GM10248 (cell line): Measurements from ENCODE around the gene SLC24A2.
"Not testable (repeated sequence)": the region's sequence is repeated elsewhere in the genome, so short reads cannot be mapped to it uniquely, and the experiment has no call there.

Experiments
- CTCF ChIA-PET: fragments of 300-600 bp; sonication (Branson Sonifier 250); formaldehyde crosslinking; extraction: SDS; loops from one replicate; lab custom pipeline; 2021; ENCODE audit warnings: antibody characterized with exemption; lab: Yijun Ruan, JAX
- POLR2A ChIA-PET: fragments of 350-650 bp; sonication (Branson Sonifier 250); formaldehyde crosslinking; extraction: SDS; loops from one replicate; lab custom pipeline; 2020; ENCODE audit warnings: antibody characterized with exemption; lab: Yijun Ruan, JAX
- DNase-seq: peaks from one replicate; pipeline ENCODE4 v3.0.0; 2012; ENCODE audit errors: extremely low spot score
- CTCF ChIP-seq: IDR thresholded peaks from 2 replicates; pipeline ENCODE4 v1.5.1; 2012; ENCODE audit warnings: mild to moderate bottlenecking, low read depth; ENCODE audit errors: extremely low read depth, missing control alignments, control extremely low read depth

The SLC24A2 gene

GRCh38 chr9:19788614-19789271, at the start of gene SLC24A2:
Gene SLC24A2, minus strand, starts transcription at chr9:19789037.
- no peak for DNase-seq
- CTCF ChIA-PET = no interaction called here
- POLR2A ChIA-PET = no interaction called here
- TF ChIP-seq CTCF = no peak

DNA sequence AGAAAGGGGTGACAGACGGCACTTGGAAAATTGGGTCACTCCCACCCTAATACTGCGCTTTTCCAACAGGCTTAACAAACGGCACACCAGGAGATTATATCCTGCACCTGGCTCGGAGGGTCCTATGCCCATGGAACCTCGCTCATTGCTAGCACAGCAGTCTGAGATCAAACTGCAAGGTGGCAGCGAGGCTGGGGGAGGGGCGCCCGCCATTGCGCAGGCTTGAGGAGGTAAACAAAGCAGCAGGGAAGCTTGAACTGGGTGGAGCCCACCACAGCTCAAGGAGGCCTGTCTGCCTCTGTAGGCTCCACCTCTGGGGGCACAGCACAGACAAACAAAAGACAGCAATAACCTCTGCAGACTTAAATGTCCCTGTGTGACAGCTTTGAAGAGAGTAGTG, 44.5 kb upstream of the SLC24A2 start:
- POLR2A ChIA-PET, DNase-seq, CTCF ChIA-PET: not testable (repeated sequence)

- TF ChIP-seq CTCF = no peak
- CTCF ChIA-PET = no interaction called here
- no peak for DNase-seq
- POLR2A ChIA-PET = no interaction called here
Measured at GRCh38 chr9:19830796-19831195, 42.0 kb upstream of the SLC24A2 start.

DNA sequence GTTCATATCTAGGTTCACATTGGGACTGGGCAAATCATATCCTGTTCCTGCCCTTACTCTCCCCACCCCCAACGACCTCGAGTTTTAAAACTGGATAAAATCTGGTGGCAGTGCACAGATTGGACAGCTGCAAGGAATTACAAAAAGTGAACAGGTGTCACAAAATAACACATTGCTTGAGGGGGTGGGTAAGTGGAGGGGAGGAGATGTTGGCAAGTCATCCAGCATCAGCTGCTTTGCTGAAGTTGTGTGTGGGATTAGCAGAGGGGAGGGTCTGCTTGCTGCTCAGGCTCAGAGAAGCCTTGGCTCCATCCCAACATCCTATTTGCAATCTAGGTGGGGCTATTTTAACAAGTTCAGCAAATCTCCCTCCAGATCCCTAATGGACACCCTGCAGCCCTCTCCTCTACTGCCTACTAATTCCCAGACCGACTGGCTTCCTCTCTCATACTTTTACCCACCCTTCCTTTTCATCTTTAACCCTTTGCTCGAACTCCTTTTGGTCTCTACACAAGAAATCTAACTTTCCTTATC, 39.8 kb upstream of the SLC24A2 start:
- POLR2A ChIA-PET = no interaction called here
- DNase-seq = no peak
- TF ChIP-seq CTCF = no peak
- CTCF ChIA-PET = no interaction called here

DNA sequence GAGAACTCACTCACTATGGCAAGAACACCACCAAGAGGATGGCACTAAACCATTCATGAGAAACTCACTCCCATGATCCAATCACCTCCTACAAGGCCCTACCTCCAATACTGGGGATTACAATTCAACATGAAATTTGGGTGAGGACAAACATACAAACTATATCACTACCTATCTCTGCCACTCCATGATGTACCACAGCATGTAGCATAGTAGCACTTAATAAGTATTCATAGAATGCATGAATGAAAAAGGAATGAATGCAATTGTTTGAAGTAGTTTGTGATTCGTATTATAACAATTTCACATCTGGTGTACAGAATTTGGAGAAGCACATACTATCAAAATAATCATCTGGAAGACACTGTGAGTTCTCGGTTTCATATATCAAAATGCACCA, 27.9 kb upstream of the SLC24A2 start:
- no peak for TF ChIP-seq CTCF
- no peak for DNase-seq
- CTCF ChIA-PET = interaction anchor here (1.0 kb wide), 1 partner anchor 352 kb away, joined by 4 read pairs; no protein-coding TSS in a partner anchor
- POLR2A ChIA-PET = no interaction called here

DNA sequence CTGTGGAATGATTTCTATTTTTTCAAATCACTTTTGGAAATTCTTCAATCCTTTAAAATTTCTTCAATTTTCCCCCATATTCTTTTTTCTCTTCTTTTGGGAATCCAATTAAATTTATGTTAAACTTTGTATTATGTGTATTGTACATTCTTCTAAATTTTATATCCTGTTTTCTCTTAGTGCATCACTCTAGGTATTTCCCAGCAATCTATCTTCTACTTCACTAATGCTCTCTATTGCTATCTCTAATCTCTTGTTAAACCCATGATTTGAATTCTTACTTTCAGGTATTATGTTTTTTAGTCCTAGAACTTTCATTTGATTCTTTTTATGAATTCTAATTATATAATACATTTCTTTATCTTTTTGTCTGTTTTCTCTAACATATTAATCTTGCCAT, 23.4 kb upstream of the SLC24A2 start:
- TF ChIP-seq CTCF = no peak
- ChIA-PET POLR2A (no interaction called here), CTCF (no interaction called here)
- no peak for DNase-seq

- CTCF ChIA-PET = no interaction called here
- POLR2A ChIA-PET = no interaction called here
- TF ChIP-seq CTCF = no peak
- DNase-seq = no peak
Measured at GRCh38 chr9:19809422-19810269, 20.8 kb upstream of the SLC24A2 start.
